ENCODE measurements around the gene CHMP3.

The CHMP3 gene

GRCh38 chr2:86476918-86477317 lies 86.3 kb downstream of the CHMP3 start:
- Histone ChIP-seq H3K4me1 (ENCODE audit: control insufficient read depth, insufficient read depth, low read length) (peaks cover 4% of the 10 kb centered on the region), H3K4me3 (ENCODE audit: low read length) (no peak overlapping the region), H3K9me3 (ENCODE audit: control insufficient read depth, low read length) (no peaks in the 10 kb centered on the region), H3K27me3 (ENCODE audit: control insufficient read depth, insufficient read depth, low read length) (no peaks in the 10 kb centered on the region), H3K36me3 (ENCODE audit: control insufficient read depth, insufficient read depth, low read length) (peaks cover 3% of the 10 kb centered on the region), H3K9ac (ENCODE audit: low read length) (no peak overlapping the region)

GRCh38 chr2:86476092-86476491 lies 87.2 kb downstream of the CHMP3 start:
- no peak overlapping the region for H3K9ac ChIP-seq (ENCODE audit: low read length)
- H3K9me3 ChIP-seq (ENCODE audit: control insufficient read depth, low read length) = no peaks in the 10 kb centered on the region
- H3K4me1 ChIP-seq (ENCODE audit: control insufficient read depth, insufficient read depth, low read length) = peaks cover 4% of the 10 kb centered on the region
- H3K27me3 ChIP-seq (ENCODE audit: control insufficient read depth, insufficient read depth, low read length) = no peaks in the 10 kb centered on the region
- H3K4me3 ChIP-seq (ENCODE audit: low read length) = no peak overlapping the region
- H3K36me3 ChIP-seq (ENCODE audit: control insufficient read depth, insufficient read depth, low read length) = no peaks in the 10 kb centered on the region

- H3K4me1 ChIP-seq (ENCODE audit: control insufficient read depth, insufficient read depth, low read length) = no peaks in the 10 kb centered on the region
- no peak overlapping the region for H3K9ac ChIP-seq (ENCODE audit: low read length)
- no peaks in the 10 kb centered on the region for H3K9me3 ChIP-seq (ENCODE audit: control insufficient read depth, low read length)
- peaks cover 3% of the 10 kb centered on the region for H3K36me3 ChIP-seq (ENCODE audit: control insufficient read depth, insufficient read depth, low read length)
- H3K27me3 ChIP-seq (ENCODE audit: control insufficient read depth, insufficient read depth, low read length) = no peaks in the 10 kb centered on the region
- H3K4me3 ChIP-seq (ENCODE audit: low read length) = no peak overlapping the region
Measured at GRCh38 chr2:86471637-86472036, 91.6 kb downstream of the CHMP3 start.

GRCh38 chr2:86470890-86471289 lies 92.4 kb downstream of the CHMP3 start:
- Histone ChIP-seq H3K27me3 (ENCODE audit: control insufficient read depth, insufficient read depth, low read length) (no peaks in the 10 kb centered on the region), H3K36me3 (ENCODE audit: control insufficient read depth, insufficient read depth, low read length) (peaks cover 3% of the 10 kb centered on the region), H3K4me3 (ENCODE audit: low read length) (no peak overlapping the region), H3K9me3 (ENCODE audit: control insufficient read depth, low read length) (no peaks in the 10 kb centered on the region), H3K4me1 (ENCODE audit: control insufficient read depth, insufficient read depth, low read length) (no peaks in the 10 kb centered on the region), H3K9ac (ENCODE audit: low read length) (no peak overlapping the region)

- Histone ChIP-seq H3K9ac (ENCODE audit: low read length) (no peak overlapping the region), H3K36me3 (ENCODE audit: control insufficient read depth, insufficient read depth, low read length) (peaks cover 3% of the 10 kb centered on the region), H3K4me3 (ENCODE audit: low read length) (no peak overlapping the region), H3K9me3 (ENCODE audit: control insufficient read depth, low read length) (no peaks in the 10 kb centered on the region), H3K4me1 (ENCODE audit: control insufficient read depth, insufficient read depth, low read length) (no peaks in the 10 kb centered on the region), H3K27me3 (ENCODE audit: control insufficient read depth, insufficient read depth, low read length) (no peaks in the 10 kb centered on the region)
Measured at GRCh38 chr2:86468162-86469033, 94.8 kb downstream of the CHMP3 start.

GRCh38 chr2:86466306-86466705 lies 96.9 kb downstream of the CHMP3 start:
- no peak overlapping the region for H3K4me3 ChIP-seq (ENCODE audit: low read length)
- peaks cover 5% of the 10 kb centered on the region for H3K36me3 ChIP-seq (ENCODE audit: control insufficient read depth, insufficient read depth, low read length)
- H3K4me1 ChIP-seq (ENCODE audit: control insufficient read depth, insufficient read depth, low read length) = no peaks in the 10 kb centered on the region
- H3K9ac ChIP-seq (ENCODE audit: low read length) = no peak overlapping the region
- H3K9me3 ChIP-seq (ENCODE audit: control insufficient read depth, low read length) = no peaks in the 10 kb centered on the region
- H3K27me3 ChIP-seq (ENCODE audit: control insufficient read depth, insufficient read depth, low read length) = no peaks in the 10 kb centered on the region

GRCh38 chr2:86464652-86465051 lies 98.6 kb downstream of the CHMP3 start:
- Histone ChIP-seq H3K9me3 (ENCODE audit: control insufficient read depth, low read length) (no peaks in the 10 kb centered on the region), H3K36me3 (ENCODE audit: control insufficient read depth, insufficient read depth, low read length) (peaks cover 6% of the 10 kb centered on the region), H3K4me1 (ENCODE audit: control insufficient read depth, insufficient read depth, low read length) (no peaks in the 10 kb centered on the region), H3K27me3 (ENCODE audit: control insufficient read depth, insufficient read depth, low read length) (no peaks in the 10 kb centered on the region), H3K4me3 (ENCODE audit: low read length) (no peak overlapping the region), H3K9ac (ENCODE audit: low read length) (no peak overlapping the region)

GRCh38 chr2:86461042-86461743 lies 102.0 kb downstream of the CHMP3 start:
- H3K9ac ChIP-seq (ENCODE audit: low read length) = no peak overlapping the region
- no peaks in the 10 kb centered on the region for H3K9me3 ChIP-seq (ENCODE audit: control insufficient read depth, low read length)
- no peaks in the 10 kb centered on the region for H3K4me1 ChIP-seq (ENCODE audit: control insufficient read depth, insufficient read depth, low read length)
- no peaks in the 10 kb centered on the region for H3K27me3 ChIP-seq (ENCODE audit: control insufficient read depth, insufficient read depth, low read length)
- no peak overlapping the region for H3K4me3 ChIP-seq (ENCODE audit: low read length)
- H3K36me3 ChIP-seq (ENCODE audit: control insufficient read depth, insufficient read depth, low read length) = peaks cover 6% of the 10 kb centered on the region

- Histone ChIP-seq H3K4me1 (ENCODE audit: control insufficient read depth, insufficient read depth, low read length) (peaks cover 15% of the 10 kb centered on the region), H3K36me3 (ENCODE audit: control insufficient read depth, insufficient read depth, low read length) (no peaks in the 10 kb centered on the region), H3K9me3 (ENCODE audit: control insufficient read depth, low read length) (no peaks in the 10 kb centered on the region), H3K27me3 (ENCODE audit: control insufficient read depth, insufficient read depth, low read length) (no peaks in the 10 kb centered on the region), H3K9ac (ENCODE audit: low read length) (no peak overlapping the region), H3K4me3 (ENCODE audit: low read length) (no peak overlapping the region)
Measured at GRCh38 chr2:86455181-86455580, 108.1 kb downstream of the CHMP3 start.

- no peaks in the 10 kb centered on the region for H3K27me3 ChIP-seq (ENCODE audit: control insufficient read depth, insufficient read depth, low read length)
- H3K4me3 ChIP-seq (ENCODE audit: low read length) = no peak overlapping the region
- H3K36me3 ChIP-seq (ENCODE audit: control insufficient read depth, insufficient read depth, low read length) = no peaks in the 10 kb centered on the region
- H3K9ac ChIP-seq (ENCODE audit: low read length) = no peak overlapping the region
- no peaks in the 10 kb centered on the region for H3K9me3 ChIP-seq (ENCODE audit: control insufficient read depth, low read length)
- peaks cover 15% of the 10 kb centered on the region for H3K4me1 ChIP-seq (ENCODE audit: control insufficient read depth, insufficient read depth, low read length)
Measured at GRCh38 chr2:86454238-86454637, 109.0 kb downstream of the CHMP3 start.

- Histone ChIP-seq H3K27me3 (ENCODE audit: control insufficient read depth, insufficient read depth, low read length) (no peaks in the 10 kb centered on the region), H3K36me3 (ENCODE audit: control insufficient read depth, insufficient read depth, low read length) (no peaks in the 10 kb centered on the region), H3K4me1 (ENCODE audit: control insufficient read depth, insufficient read depth, low read length) (peaks cover 15% of the 10 kb centered on the region), H3K9me3 (ENCODE audit: control insufficient read depth, low read length) (no peaks in the 10 kb centered on the region), H3K4me3 (ENCODE audit: low read length) (no peak overlapping the region), H3K9ac (ENCODE audit: low read length) (no peak overlapping the region)
Measured at GRCh38 chr2:86453836-86454235, 109.4 kb downstream of the CHMP3 start.
